NOMO-1 (cell line): ENCODE measurements around the gene PTTG2.
"Not testable (repeated sequence)": the region's sequence is repeated elsewhere in the genome, so short reads cannot be mapped to it uniquely, and the experiment has no call there.

Source experiments
- DNase-seq, 2 experiments: peaks; one replicate each; lab custom pipeline; 2025; ENCODE audit not compliant: unreplicated experiment in 2 of 2; lab: John Stamatoyannopoulos, UW

The PTTG2 gene

DNA sequence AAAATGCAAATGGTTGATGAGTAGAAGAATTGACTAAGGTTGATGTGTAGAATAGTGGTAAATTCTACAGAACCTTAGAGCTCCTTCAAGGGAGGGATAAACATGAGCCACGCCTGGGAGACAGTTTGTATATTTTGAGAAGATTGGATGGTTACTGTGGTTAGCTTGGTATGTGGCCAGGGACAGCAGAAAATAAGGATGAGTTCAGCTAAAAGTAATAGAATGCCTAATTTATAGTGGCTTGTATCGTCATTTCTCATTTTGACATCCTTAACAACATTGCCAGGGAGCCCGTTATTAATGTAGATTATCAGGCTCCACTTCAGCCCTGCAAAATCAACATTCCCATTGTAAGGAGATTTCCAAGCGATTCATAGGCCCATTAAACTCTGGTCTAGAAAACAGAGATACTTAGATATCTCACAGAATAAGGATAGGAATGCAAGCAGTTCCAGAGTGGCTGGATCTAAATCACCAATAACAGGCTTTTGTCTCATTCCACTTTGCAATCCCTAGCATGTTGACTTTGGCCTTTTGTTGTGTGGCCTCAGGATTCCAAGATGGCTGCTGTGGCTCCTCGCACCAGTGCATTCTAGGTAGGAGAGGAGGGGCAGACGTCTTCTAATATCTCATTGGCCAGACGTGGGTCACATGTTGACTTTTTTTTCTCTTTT lies 6.4 kb upstream of the PTTG2 start:
- no peak for DNase-seq

DNA sequence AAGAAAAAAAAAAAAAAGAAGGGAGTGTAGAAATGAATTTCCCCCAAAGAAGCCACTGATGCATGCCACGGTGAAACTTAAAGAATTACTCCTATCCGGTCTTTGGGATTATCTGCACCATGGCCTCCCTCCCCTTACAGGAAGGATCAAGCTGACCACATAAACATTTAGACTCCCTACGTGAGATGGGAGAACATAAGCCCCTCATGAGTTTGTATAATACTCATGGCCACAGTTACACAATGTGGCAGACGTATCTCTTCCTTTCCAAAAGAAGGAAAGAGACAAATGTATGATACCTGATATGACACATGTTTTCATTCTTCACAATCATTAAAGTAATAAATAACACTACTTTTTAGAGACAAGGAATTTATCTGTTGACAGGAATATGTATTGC lies 3.3 kb upstream of the PTTG2 start:
- DNase-seq: no peak

DNA sequence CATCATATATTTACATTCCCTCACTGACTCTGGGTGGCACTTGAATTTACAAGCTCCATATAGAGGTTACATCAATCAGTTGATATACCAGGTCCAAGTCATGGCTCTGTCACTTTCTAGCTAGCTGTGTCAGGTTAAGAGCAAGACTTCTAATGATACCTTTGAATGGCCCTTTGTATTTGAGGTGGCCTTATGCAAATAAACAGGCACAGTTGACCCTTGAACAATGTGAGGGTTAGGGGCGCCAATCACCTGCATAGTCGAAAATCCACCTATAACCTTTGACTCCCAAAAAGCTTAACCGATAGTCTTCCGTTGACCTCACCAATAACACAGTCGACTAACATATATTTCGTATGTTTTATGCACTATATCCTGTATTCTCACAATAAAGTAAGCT lies 1.3 kb upstream of the PTTG2 start:
- no peak for DNase-seq

DNA sequence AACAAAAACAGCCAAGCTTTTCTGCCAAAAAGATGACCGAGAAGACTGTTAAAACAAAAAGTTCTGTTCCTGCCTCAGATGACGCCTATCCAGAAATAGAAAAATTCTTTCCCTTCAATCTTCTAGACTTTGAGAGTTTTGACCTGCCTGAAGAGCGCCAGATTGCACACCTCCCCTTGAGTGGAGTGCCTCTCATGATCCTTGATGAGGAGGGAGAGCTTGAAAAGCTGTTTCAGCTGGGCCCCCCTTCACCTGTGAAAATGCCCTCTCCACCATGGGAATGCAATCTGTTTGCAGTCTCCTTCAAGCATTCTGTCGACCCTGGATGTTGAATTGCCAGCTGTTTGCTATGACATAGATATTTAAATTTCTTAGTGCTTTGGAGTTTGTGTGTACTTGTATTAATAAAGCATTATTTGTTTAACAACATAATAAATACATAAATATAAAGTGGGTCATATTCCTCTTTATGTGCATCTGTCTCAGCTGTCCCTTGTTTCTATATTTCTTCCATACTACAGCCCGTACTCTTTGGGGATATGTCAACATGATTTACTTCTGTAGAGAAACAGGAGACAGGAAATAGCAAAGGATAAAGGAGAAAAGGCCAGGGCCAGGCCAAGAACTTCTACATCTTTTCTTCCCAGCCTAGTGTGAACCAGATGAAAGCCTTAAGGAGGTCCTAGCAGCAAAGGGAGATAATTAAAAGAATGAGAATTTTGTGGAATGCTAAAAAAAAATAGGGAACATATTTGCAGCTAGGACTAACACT lies 667 bp downstream of the PTTG2 start:
- no peak for DNase-seq

DNA sequence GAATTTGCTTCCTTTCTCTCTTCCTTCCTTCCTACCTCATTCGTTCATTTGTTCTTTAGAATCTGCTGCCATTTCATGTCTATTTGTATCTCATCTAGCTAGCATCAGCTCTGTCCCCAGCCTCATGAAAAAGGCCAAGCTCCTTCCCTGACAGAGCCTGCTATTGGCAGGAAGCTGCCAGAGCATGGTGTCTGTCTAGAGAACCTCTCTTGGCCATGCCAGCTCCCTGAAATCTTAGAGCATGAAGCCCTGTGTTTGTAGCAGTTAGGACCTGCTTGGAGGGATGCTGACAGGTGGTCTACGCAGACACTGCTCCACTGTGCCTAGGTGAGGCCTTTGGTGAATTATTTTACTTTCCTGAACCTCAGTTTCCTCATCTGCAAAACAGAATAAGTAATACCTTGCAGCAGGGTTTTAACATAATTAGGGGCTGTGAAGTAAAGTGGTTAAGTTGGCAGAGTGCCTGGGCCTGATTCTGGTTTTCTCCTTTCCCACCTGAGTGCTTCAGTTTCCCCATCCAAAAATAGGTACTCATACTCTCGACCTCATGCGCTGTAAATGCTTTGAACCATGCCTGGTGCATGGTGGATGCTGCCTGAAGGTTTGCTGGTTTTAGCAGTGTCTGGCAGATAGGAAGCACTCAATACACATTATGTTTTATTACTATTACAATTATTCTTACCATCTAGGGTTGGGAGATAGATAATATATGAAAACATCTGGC lies 4.7 kb downstream of the PTTG2 start:
- DNase-seq: no peak

DNA sequence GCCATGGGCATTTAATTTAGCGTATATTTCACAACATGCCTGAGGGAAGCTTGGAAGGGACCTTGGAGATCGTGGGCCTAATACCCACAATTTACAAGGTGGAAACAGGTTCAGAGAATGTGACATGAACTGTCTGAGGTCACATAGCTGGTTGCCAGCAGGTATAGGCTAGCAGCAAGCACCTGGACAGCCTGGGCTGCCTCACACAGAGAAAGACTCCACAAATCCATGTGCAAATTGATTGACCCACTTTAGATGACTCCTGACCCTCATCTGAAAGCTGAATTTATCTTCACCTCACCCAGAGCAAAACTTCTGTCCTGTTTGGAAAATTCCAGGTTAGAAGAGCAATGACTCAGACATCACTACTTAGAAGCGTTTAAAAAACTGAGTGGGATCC lies 5.8 kb downstream of the PTTG2 start:
- no peak for DNase-seq

DNA sequence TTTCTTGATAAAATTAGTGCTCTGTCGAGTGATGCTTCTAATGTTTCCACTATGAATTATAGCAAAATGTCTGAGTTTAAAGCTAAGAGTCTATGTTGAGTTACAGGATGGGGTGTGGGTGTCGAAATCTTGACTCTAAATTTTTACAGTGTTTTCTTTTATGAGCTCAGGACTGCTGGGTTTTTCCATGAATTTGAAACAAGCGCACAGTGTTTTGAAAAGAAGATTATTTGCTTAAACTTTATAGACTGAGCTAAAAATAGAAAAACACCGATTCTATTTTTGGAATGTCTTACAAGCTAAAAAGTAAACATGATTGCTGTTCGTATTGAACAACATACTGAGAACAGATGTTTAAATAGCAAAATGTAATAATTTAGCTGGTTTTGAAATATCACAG lies 7.5 kb downstream of the PTTG2 start:
- peak in 1 of 2 experiments; percentile 10 for DNase-seq

DNA sequence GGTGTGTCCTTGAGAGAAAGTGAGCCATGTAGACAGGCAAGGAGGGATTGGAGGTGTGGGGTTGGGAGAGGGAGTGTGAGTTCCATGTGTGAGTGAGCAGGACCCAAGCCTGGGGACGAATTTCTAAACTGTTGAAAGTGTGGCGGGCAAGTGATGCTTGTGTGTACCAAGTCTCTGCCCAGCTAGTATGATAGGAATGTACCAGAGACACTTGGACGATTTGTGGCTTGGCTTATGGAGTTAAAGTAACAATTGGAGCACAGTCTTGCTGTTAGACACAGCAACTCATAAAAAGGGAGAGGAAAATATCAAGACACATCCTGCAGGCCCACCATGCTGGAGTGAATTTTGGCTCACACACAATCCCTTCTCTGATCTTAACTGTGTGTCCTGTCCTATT lies 8.5 kb downstream of the PTTG2 start:
- DNase-seq: no peak

DNA sequence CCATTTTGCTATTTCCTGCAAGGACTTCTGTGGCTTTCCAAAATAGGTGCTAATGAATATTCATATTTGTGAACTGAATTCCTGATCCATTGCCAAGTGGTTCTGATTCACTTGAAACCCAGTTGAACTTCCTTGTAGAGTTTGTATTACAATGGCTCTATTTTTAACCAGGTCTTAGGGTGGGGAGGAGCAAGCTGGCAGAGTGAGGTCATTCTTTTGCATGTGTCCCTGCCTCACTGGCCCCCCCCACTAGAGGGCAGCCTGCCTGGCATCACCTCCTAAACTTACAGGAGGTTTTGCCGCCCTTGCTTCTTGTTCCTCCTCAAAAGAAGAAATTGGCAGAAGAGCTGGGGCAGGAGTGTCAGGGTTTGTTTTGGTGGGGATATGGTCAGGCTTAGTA lies 10.5 kb downstream of the PTTG2 start:
- peak in 1 of 2 experiments; percentile 35 for DNase-seq

DNA sequence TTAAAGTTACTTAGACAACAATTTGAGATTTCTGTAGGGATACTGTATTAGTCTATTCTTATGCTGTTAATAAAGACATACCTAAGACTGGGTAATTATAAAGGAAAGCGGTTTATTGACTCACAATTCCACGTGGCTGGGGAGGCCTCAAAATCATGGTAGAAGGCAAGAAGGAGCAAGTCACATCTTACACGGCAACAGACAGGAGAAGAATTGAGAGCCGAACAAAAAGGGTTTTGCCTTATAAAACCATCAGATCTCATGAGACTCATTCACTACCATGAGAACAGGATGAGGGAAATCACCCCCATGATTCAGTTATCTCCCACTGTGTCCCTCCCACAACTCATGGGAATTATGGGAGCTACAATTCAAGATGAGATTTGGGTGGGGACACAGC lies 11.0 kb downstream of the PTTG2 start:
- DNase-seq: no peak

DNA sequence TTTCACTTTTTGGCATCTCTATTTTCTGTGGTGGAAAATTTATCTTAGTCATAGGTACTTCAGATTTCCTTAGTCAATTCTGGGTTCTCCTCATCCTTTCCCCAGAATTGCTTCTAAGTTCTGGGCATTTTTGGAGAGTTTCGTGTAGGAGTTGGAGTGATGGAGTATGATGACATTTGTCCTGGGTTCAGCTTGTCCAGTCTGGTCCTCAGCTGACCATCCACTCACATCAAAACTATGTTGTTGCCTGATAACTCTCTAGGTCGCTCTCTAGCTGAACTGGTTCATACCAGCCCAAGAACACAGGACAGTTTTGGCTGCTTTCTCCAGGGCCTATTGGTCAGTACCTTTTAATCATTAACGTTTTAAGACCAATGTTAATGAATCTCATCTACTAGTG lies 13.2 kb downstream of the PTTG2 start:
- no peak for DNase-seq

DNA sequence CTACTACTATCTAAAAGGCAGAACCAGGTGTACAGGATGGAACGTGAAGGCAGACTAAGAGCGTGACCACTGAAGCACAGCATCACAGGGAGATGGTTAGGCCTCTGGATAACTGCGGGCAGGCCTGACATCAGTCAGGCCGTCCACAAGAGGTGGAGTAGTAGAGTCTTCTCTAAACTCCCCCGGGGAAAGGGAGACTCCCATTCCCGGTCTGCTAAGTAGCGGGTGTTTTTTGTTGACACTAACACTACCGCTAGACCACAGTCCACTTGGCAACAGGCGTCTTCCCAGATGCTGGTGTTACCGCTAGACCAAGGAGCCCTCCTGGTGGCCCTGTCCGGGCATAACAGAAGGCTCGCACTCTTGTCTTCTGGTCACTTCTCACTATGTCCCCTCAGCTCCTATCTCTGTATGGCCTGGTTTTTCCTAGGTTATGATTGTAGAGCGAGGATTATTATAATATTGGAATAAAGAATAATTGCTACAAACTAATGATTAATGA lies 15.2 kb downstream of the PTTG2 start:
- DNase-seq: not testable (repeated sequence)

DNA sequence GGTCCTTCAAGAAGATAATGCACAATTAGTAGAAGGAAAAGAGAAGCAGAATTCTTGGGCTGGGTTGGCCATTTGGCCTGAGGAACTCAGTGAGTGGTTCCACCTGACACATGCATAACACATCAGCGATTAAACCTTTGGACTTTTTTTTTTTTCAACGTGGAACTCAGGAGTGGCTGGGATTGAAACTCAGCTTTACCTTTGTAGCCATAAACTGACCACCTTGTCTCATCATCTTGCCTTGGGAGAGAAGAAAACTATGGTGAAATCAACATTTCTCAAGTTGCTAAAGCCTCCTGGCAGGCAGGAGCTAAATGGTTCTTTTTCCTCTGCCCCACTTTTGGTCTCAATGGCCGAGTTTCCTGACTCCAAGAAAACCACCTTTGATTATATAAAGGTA lies 16.3 kb downstream of the PTTG2 start:
- peak in 1 of 2 experiments; percentile 27 for DNase-seq

DNA sequence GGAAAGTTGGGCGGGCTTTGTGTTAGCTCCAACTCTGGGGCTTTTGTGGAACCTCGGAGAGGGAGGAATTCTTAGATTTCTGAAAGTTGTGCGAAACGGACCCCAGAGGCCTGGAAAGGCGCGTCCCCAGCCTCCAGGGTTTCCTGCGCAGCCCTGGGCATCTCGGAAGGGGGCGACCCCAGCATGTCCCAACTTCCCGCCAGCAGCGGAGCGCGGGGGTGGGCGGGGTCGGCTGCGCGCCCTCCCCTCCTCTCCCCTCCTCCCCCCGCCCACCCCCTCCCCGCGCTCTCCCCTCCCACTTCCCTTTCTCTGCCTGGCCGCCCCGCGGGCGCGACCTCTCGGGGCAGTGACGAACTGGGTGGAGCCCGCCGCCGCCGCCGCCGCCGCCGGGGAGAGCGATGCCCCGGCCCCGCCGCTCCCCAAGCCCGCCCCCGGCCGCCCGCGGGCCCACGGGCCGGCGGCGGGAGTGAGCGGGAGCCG lies 16.8 kb downstream of the PTTG2 start:
- DNase-seq: peak; percentile 70 to 91

DNA sequence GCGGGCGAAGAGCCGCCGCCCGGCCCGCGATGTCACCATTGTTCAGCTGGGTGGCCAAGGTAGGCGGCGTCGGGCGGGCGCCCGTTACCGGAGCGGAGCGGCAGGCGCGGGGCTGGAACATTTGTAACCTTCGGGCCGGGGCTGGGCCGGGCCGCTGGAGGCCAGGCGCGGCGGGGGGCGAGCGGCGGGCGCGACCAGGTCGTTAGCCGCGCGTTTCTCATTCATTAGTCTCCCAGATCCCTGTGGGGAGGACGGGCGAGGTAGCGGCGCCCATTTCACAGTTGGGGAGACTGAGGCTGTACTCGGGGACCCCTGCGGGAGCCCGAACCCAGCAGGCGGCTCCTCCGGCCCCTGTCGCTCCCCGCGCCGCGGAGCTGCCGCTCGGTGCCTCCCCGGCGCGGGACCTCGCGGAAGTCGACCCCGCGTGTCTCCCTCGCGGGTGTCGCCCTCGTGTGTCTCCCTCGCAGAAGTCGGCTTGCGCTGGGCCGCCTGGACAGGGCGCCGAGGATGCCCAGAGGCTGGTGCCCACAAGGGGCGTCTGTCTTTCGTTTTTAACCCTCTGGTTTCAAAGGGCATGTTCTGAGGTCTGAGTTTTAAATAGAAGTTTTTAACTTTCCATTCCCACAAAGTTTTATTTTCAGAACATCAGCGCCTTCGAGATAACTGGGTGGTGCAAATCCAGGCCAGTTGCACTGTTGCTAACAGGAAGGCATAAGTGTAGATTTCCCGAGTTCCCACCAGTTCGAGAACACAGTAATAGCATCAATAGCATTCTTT lies 17.5 kb downstream of the PTTG2 start:
- DNase-seq: peak; percentile 72 to 75

DNA sequence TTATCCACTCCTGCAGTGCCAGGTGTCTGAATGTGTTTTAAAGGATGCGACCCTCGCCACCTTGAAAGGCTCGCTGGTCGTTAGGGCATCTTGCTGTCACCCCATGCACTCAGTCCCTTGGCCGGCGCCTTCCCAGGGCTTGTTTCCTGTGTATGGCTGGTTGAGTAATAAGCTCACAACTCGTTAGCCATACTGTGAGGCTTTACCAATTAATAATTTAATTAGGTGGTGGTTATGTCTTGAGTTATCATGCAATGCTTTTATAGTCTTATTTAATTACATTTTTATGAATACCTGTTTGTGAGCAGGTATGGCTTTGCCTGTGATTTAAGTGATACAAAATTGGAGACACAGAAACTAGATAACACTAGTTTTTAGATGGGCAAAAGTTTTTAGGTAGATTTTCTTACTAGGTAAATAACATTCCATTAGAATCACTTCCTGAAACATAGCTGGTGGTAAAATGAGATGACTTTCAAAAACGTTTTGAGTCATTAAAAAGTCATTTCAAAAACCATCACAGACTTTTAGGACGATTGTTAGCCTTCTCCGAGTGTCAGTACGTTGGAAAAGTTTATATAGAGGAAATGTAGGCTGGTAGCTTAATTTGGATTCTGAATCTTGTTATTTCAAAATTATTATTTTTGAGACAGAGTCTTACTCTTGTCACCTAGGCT lies 18.2 kb downstream of the PTTG2 start:
- peak; percentile 40 to 48 for DNase-seq

DNA sequence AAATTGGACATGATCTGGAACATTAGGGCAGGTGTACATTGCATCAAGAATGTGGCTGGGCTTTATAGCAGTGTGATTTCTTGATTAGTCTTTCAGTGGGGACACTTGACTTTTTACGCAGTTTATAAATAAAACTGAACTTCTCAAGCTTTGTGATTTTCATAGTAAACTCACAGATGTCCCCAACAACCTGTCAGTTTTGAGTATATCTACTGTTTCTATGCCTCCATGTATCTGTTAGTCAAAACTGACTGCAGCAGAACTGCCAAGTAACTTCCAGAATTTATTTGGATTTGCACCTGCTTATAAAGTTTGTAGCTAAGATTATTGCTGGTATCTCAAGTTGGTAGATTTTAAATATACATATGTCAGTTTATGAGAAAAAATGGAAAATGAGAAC lies 20.0 kb downstream of the PTTG2 start:
- no peak for DNase-seq

DNA sequence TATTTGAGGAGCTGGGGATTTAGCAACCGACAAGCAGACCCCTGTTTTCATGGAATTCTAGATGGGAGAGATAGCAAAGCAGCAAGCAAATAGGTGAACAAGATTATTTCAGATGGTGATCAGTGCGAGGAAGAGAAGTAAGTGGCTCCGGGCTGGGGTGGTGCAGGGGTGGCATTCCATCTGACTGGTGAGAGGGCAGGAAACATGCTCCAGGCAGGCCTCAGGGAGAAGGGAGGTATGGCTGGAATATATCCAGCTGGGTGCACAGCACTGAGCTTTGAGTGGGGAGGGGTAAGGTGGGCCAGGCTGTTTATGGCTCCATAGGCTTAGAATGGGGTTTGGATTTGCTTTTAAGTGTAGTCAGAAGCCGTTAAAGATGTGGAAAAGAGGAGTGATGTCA lies 21.2 kb downstream of the PTTG2 start:
- DNase-seq: no peak

DNA sequence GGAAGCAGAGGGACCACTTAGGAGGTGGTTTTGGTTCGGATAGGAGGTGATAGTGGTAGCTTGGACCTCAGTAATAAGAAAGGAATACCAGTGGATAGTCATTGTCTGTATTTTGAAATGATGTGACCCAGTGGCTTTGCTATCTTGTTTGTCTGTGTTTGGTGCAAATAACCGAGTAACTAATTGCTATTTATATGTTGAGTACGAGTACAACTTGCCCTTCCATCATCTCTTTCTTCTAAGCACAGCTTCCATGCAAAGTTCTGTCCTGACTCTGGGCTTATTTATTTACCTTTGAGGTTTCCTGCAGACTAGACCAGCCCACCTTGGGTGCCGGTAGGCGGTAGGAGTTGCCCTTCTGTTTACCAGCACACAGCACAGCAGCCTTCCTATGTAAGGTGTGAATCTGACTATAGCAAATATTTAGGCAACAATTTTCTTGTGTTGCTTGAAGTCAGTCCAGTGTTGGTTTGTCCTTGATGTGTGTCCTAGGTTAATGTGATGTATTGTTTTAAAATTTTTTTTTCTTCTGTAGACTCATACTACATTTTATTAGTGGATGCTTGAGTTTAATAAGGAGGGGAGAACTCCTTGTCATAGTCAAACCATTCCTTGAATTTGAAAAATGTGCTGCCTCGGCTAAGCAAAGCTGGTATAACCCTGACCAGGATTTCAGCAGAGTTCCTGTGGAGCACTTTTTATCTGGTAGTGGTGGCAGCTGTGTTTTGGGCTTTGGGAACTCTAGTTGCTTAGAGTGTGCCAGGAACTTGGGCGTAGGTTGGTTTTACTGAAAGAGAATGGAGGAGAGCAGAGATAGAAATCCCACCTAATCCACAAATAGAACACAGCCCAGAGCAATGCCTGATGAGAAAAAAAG lies 21.9 kb downstream of the PTTG2 start:
- no peak for DNase-seq
